ENCODE results near the gene LZTS2.

Gene LZTS2

DNA sequence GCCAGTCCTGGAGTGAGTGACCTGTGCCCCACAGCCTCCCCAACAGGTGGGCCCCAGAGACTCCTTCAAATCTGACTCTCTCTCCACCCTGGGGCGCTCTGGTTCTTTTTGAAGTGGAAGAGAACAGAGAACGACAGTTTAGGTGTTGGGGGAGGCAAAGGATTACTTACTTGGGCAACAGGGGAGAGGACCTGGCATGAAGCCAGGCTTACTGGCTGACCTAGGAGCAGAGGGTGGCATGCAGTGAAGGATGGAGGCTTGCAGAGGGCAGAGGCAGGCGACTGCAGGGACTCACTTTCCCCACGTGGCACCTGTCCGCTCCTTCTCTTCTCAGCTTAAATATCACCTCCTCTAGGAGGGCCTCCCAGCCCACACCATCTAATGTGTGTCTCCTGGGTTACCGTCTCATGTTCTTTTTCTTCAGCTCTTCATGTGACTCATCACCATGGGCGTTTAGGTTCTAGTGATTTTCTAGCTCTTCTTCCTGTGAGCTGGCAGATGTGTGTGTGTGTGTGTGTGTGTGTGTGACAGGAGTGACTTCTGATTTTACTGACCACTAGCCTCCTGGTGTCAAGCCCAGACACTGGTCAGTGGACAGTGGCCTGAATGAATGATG lies 15.5 kb downstream of the LZTS2 start:
- no peak for DNase-seq

DNA sequence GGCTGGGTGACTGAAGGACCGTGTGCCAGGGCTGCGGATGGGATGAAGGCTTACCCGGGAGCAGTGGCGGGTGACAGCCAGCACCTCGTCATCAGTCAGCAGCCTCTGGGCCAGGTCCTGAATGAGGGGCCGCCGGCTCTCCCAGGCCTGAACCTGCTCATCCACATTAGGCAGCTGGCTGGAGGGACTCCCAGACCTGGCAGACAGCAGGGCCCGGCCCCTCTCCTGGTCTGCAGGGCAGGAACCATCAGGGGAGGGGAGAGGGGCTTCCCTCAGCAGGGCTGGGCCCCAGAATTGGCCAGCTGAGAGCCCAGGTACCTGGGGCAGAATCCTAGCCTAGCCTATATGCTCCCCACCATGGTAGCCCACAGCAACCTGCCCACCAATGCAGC lies 16.0 kb downstream of the LZTS2 start:
- no peak for DNase-seq

DNA sequence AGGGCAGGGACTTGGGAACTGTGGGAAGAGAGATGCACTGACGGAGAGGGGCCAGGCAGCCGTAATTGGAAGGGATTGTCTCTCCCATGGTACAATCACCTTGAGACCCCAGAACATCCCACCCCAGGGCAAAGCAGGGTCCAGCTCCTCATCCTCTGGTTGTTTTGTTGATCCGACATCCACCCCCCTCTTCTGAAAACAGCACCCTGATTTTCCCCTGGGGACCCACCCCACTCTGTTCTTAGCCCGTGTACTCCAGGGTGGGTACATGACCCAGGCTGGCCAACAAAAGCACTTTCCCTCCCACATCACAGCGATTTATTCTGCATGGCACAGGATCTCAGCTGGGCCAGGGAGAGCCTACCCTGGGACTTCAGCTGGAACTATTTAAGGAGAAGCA lies 17.2 kb downstream of the LZTS2 start:
- DNase-seq = no peak

DNA sequence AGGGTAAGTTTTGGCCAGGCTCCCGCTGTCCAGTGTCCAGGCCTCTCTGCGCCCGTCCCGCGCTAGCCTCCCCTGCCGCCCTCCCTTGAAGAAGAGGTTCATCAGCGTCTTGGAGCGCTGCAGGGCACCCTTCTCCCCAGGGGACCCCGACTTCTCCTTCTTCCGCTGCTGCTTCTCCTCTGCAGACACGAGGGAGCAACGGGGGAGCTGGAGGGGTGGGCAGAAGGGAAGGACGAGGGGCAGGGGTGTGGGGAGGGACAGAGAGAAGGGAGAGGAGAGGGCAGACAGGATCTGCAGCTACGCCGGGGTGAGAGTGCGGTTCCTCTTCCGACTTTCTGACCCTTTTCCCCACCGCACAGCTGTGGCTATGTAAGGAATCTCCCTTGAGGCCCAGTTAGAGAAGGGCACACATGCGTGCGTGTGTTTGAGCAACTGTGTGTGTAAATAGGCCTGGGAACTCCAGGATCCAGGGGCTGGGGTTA lies 18.6 kb downstream of the LZTS2 start:
- DNase-seq = no peak

DNA sequence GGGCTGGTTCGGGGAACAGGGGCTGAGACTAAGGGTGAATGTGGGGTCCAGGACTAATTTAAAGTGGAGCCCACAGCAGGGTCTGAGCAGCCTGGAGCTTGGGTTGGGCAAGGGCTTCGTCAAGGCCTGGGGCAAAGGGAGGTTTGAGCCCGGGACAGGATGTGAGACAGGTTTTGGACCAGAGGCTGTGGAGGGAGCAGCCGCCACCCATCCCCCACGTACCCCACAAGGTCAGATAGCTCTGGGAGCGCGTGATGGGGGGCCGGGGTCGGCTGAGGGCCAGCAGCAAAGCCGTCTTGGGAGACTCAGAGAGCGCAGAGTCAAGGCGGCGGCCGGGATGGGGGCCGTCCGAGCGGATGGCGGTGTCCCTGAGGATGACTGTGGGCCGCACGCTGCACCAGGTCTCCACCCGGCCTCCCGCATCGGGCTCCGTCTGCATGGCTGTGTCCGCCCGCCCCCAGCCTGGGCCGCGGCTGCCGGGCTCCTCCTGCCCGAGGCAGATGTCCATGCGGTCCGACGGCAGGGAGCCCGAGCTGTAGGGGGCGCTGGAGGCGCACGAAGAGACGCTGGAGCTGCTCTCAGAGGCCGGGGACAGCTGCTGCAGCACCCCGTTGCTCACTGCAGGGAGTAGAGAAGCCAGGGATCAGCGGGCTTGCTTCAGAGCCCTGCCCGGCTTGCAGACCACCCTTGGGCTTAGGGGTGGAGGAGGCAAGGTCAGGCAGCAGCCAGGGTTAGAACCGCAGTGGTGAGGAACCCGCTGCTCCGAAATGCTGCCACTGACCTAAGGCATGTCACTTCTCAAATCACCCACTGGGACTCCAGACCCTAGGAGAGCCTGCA lies 19.2 kb downstream of the LZTS2 start:
- DNase-seq = peak; percentile 61 to 84

DNA sequence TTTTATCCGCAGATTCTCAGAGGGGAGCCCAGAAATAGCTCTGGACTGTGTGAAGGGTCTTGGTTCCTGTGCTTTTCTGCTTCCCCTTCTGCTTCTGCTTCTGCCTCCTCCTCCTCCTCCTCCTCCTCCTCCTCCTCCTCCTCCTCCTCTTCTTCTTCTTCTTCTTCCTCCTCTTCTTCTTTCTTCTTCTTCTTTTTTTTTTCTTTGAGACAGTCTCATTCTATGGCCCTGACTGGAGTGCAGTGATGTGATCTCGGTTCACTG lies 19.8 kb downstream of the LZTS2 start:
- no peak for DNase-seq

DNA sequence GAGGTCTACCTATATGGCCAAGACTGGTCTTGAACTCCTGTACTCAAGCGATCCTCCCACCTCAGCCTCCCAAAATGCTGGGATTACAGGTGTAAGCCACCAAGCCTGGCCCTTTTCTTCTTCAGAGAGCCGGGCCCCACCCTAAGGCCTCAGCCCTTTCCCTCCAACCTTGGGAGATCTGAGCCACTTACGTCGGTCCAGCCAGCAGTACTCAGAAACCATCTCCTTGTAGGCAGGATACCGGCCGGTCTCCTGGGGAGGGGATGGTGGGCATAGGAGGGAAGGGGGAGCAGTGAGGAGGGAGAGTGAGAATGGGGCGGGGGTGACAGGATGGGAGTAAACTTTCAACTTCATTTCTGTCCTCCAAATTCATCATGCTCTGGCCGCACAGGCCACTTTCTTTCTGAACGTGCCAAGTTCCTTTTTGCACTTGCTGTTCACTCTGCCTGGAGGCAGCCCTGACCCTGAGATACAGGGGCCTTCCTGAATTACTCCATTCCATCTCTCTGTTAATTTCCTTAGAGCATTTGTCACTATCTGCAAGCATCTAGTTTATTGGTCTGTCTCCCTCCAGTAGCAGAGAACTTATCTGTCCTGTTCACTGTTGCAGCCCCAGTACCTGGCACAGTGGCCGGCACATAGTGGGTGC lies 20.9 kb downstream of the LZTS2 start:
- no peak for DNase-seq

DNA sequence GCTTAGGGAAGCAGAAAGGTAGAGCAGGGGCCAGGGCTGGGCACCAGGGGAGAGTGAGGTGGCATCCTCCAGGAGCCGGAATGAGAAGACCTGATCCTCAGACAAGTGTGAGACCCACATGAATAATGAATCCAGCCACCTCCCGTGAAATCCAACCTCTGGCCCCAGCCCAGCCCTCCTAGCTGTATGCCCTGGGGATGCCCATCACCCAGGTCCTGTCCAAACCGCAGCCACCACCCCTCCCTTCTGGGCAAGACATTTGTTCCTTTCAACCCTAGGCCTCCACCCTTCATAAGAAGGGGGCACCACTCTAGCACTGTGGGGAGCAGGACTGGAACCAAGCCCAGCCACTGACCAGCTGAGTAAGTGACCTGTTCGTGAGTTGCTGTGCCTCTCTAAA lies 21.6 kb downstream of the LZTS2 start:
- DNase-seq = no peak

DNA sequence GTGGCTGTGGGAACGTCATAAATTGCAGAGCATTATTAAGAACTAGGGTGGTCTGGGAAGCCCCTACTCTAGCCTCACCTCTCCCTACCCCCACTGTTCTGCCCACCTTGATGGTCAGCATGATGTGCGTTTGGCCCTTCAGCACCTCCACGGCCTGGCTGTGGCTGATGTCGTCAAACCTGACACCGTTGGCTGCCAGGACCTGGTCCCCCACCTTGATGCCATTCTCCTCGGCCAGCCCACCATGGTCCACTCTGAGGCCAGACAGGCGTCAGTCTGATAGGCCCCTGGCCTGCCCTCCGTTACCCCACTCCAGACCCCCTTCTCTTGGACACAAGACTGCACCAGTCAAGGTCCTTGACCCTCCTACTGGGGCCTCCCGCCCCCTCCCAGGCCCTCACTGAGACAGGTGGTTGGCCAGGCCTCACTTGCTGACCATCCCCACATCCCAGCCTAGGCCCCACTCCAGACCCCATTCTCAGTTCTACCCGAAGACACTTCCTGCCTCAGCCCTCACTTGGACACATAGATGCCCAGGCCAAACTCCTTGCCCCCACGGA lies 22.2 kb downstream of the LZTS2 start:
- DNase-seq = no peak

DNA sequence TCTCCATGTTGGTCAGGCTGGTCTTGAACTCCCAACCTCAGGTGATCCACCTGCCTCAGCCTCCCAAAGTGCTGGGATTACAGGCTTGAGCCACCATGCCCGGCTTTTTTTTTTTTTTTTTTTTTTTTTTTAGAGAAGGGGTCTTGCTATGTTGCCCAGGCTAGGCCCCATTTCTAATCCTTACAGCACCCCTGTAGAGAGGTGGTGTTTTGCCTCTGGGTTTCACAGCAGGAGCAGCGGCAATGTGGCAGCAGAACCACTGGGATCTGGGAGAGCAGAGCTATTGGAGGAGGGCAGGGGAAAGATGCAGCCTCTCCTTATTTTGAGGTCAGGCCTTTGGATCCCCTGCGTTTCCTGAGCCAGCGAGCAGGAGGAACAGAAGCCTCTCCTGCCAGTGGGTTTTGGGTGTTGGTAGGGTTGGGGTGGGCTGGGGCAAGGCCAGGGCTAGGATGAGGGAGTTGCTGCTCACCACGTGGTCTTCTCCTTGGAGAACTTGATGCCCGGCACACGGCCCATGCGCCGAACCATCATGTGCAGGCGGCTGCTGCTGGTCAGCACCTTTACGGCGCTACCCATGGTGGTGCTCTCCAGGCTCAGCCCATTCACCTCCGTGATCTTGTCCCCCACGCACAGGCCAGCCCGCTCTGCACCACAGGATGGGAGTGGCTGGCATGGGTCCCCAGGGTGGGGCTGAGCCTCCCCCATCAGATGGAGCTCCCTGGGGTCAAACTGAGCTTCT lies 23.5 kb downstream of the LZTS2 start:
- no peak for DNase-seq

DNA sequence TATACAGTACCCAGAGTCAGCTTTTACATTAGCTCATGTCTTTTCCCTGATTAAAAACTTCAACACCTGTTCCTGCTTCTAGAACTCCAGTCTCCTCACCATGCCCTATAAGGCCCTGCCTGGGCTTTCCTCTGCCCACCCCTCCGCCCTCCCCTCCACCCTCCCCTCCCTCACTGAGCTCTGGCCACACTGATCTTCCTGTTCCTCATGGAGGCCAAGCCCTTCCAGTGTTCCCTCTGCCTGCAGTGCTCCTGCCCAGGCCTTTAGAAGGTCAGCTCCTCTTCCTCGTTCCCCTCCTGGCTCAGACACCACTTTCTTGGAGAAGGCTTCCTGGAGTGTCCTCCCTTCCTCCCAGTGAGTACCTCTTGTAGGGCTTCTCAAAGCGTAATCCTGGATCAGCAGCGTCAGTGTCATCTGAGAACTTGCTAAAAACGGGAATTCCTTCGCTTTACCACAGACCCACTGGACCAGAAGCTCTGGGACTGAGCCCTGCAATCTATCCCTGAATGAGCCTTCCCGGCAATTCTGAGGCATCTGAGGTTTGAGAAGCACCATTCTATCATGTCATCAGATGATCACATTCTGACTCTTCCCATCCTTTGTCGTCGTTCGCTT lies 27.6 kb downstream of the LZTS2 start:
- no peak for DNase-seq

DNA sequence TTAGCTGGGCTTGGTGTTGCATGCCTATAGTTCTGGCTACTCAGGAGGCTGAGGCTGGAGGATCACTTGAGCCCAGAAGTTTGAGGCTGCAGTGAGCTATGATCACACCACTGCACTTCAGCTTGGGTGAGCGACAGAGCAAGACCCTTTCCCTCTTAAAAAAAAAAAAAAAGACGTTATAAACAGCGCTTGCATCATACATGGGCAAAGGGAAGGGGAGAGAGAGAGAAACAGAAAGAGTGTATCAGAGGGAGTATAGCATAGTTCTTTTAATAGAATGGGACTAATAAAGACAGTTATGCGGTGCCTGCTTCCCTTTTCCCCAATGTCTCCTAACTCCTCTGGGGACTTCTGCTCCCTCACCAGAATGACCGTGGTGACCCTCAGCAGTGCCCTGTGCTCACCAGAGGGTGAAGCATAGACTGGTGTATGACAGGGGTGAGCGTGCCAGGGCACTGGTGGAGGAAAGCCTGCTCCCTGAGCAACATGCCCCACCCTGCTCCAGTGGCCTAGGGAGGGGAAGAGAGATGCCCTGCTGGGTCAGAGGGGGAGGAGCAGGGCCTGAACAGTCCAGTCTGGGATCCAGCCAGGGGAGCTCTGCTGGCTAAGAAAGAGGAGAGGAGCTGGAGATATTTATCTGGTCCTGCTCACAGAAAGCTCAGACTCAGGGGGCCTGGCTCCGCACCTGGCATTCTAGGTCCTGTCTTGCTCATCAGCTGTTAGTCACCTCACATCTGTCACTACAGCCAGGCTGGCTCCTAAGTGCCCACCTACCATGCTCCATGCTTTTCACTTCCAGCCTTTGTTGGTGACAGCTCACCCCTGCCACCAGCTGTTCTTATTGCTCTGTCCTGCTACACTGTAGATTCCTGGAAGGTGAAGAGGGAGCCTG lies 29.1 kb downstream of the LZTS2 start:
- no peak for DNase-seq

DNA sequence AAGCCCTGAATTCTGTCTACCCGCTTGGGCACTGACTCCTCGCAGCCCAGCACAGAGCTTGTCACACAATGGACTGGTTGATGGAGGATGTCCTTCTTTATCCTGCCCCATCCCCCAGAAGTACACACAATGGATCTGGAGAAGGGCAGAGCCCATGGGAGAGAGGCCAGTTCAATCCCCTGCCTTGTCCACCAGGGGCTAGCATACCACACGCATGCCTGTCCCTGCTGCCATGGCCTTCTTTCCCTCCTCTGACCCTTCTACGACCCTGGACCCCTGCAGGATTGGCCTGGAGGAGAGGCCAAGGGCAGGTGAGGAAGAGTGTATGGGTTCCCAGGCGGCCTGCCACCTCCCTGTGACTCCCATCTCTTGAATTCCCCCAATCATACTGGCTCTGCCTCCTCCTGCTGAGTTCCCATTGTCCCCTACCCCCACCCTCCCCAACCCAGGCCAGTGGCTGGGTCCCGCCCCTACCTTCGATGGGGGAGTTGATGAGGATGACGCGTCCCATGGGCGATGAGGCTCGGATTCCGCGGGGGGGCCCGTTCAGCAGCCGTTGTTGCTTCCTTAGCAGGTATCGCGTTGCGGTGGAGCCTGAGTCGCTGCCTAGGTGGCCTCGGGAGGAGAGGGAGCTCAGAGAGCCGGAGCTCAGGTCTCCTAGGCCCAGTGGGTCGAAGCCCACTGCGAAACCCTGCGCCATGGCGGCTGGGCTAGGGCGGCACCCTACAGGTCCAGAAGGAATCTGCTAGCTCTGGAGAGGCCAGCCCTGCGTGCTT lies 30.1 kb downstream of the LZTS2 start:
- DNase-seq = no peak

DNA sequence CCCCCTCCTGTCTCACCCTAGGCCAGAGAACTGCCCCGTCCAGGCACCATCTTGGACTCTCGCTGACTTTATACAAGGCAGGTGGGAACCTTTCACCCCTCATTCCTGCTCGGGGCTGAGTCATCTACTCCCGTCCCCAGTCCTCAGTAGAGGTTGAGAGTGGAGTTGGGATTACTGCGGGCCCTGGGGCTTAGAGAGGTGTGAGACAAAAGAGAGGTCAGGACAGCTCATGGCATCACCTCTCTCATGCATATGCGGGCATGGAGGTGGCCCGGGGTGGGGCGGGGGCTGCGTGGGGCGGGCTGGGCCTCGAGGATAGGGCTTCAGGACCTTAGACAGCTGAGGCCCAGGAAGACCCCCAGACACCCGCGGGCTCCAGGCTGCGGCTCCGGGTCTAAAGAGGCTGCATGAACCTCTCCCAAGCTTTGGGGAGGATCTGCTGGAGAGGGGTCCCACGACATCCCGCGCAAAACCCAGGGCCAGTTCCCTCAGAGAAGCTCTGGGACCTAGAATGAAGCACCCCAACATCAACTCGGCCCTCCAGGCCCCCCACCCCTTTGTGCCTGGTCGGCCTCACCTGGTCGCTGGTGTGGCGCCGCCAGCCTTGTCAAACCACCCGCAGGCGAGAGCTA lies 31.0 kb downstream of the LZTS2 start:
- DNase-seq = no peak

DNA sequence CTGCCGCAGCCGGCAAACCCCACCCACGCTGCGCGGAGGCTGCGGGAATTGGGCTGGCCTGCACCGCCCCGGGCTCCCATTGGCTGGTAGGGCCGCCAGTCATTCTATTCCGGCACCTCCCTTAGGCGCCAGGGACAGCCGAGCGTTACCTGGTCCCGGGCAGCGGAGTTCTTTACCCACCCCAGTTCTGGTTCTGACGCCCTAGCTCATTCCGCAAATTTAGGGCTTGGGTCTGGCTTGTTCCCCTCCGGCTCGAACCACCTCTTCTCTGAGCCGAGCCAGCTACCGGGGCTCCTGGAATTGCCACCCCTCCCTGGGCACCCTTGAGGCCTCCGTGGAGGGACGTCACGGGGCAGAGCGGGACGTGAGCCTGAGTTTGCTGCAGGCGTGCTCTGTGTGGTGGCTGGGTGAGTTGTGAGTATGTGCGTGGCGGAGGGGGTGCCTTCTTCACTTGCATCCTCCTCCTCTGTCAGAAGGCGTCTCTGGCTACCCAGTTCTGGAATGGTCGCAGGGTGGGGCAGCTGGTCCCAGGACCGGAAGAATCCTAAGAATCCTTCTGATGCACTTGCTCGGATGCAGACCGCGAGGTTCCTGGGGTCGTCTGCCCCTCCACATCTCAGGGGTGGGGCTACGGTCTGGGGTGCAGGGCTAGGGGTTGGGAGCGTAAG lies 31.7 kb downstream of the LZTS2 start, which contains the start of the genes PDZD7 and SFXN3:
Gene PDZD7 (minus strand): TSS at position 2 of the 668 bp plus-strand sequence. CDS start 910 bp downstream, outside the sequence.
Gene SFXN3 (plus strand): TSS at position 107 of the 668 bp plus-strand sequence. CDS start 3,461 bp downstream, outside the sequence.
- DNase-seq = peak; percentile 78 to 83

DNA sequence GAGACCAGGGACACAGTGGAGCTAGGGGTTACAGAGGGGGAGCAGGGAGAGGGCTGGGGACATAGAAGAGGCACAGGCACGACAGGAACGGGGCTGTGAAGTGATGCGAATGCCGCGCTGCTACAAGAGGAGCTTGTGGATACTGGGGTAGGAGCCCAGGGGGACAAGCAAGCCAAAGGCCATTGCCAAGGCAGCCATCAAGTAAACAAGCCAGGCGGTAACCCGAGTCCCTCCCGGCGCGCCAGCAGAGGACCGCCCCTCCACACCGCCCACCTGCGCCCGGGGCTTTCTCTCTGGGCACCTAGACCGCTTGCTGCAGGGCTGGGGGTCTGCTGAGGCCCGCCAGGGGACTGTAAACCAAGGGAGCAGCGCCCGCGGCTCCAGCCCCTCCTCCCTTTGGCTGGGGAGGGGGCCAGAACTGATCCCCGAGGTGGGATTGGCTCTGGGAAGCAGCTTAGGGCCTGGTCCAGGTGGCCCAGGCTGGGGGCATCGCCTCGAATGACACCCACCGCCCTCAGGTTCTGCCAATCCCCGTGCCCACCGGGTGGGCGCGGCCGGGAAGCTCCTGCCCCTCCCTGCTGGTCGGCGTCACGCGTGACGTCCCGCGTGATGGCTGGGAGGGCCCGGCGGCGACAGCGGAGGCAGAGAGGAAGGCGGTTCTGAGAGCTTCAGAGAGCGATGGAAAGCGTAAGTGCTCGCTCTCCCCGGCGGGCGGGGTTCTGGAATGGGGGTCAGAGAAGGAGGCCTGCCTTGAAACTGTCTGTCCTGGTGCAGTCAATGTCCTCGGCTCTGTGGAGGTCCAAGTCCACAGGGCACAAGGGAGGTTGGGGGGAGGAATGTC lies 32.4 kb downstream of the LZTS2 start:
- DNase-seq = peak in 1 of 2 experiments; percentile 42

DNA sequence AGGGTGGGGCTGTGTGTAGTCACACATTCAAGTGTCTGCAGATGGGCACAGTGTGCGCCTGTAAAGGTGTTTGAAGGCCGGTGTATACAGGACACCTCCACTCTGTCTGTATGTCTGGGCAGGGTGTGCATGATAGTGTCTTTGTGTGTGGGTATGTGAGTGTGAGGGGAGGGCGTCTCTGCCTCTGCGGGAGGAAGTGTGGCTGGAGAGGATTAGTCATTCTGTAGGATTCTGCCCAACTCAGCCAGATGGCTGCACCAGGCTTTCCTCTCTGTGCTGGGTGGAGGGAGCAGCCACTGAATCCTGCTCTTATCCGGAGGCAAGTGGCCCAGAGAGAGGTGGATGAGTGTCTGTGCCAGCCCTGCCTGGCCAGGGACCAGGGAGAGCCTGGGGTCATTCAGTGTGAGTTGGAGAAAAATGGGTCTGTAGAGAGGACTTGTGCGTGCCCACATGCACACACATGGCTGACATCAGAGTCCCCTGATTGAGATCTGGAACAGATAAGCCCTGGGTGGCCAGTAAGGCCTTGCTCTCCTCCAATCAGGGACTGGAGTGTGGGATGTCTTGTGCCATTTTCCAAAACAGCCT lies 33.1 kb downstream of the LZTS2 start:
- DNase-seq = no peak

DNA sequence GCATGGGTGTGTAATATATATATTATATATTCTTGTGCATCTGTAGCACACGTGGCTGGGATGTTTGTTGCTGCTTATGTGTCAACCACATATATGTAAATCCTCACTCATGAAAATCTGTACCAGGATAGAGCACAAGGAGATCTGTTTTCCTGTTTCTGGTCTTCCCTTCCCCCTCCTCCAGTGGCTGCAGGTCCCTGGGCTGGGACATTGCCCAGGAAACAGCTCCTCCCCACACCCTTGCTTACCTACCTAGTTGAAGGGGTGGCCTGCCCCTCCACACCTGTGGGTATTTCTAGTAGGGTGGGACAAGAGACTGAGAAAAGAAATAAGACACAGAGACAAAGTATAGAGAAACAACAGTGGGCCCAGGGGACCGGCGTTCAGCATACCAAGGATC lies 33.7 kb downstream of the LZTS2 start:
- no peak for DNase-seq

All from SHP77 (cell line).